ENCODE data around the gene PMPCA. TPM values are rescaled to one million over a fixed set of nuclear protein-coding genes. Genes with fewer than 3 reads are reported as not detected.

Gene PMPCA
- total RNA-seq, 1 experiment from 2014 or later = 54.9 TPM

DNA sequence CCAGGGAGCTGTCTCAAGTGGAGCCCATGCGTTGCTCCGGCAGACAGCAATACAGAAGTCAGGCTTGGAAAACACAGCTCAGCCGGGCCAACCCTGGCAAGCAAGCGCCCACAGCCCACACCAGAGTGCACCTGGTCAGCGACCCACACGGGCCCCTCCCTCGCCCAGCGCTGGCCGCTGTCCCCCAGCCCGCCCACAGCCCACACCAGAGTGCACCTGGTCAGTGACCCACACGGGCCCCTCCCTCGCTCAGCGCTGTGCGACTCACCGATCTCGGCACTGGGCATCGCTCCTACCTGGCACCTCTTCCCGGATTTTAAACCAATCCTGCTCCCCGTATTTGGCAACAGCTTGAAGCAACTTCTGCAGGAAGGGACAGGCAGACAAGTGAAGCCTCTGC lies 23.2 kb upstream of the PMPCA start:
- H3K9ac ChIP-seq (ENCODE audit: low read length) = no peak overlapping the region
- H3K4me1 ChIP-seq (ENCODE audit: insufficient read depth, low read length) = no peaks in the 10 kb centered on the region
- ChIA-PET CTCF (no interaction called here), POLR2A (ENCODE audit: unreplicated experiment) (no interaction called here)
- H3K27me3 ChIP-seq (ENCODE audit: low read length) = no peaks in the 10 kb centered on the region
- no TSS peak for BruUV-seq (replicated peaks)
- no peaks in the 10 kb centered on the region for H3K9me3 ChIP-seq (ENCODE audit: low read length)
- H3K27ac ChIP-seq (ENCODE audit: low read length) = no peak overlapping the region
- H3K4me3 ChIP-seq (ENCODE audit: low read length) = no peak overlapping the region
- intact Hi-C loops (cut with micrococcal nuclease) = no loop called here
- H3K4me2 ChIP-seq (ENCODE audit: low read length) = no peak overlapping the region
- H3K9me2 ChIP-seq (replicated peaks; ENCODE audit: low read length) = no peaks in the 10 kb centered on the region
- no peaks in the 10 kb centered on the region for H4K20me1 ChIP-seq (ENCODE audit: low read length)
- H2AFZ ChIP-seq (ENCODE audit: low read length) = no peak overlapping the region
- DNase-seq = no peak
- H3K36me3 ChIP-seq (ENCODE audit: low read depth, low read length) = peaks cover 9% of the 10 kb centered on the region; the same call in 1 of the 2 replicates
- TF ChIP-seq EZH2 (IDR thresholded peaks at IDR 0.05; ENCODE audit: low read length, unreplicated experiment) = no peak
- TF ChIP-seq, protein P1, sequence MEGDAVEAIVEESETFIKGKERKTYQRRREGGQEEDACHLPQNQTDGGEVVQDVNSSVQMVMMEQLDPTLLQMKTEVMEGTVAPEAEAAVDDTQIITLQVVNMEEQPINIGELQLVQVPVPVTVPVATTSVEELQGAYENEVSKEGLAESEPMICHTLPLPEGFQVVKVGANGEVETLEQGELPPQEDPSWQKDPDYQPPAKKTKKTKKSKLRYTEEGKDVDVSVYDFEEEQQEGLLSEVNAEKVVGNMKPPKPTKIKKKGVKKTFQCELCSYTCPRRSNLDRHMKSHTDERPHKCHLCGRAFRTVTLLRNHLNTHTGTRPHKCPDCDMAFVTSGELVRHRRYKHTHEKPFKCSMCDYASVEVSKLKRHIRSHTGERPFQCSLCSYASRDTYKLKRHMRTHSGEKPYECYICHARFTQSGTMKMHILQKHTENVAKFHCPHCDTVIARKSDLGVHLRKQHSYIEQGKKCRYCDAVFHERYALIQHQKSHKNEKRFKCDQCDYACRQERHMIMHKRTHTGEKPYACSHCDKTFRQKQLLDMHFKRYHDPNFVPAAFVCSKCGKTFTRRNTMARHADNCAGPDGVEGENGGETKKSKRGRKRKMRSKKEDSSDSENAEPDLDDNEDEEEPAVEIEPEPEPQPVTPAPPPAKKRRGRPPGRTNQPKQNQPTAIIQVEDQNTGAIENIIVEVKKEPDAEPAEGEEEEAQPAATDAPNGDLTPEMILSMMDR (conservative IDR thresholded peaks at IDR 0.05; ENCODE audit: low read depth, low read length) = no peak
- no peak for TF ChIP-seq EZH2phosphoT487 (IDR thresholded peaks at IDR 0.05; ENCODE audit: borderline replicate concordance, low read length)
- no peaks in the 10 kb centered on the region for H3K79me2 ChIP-seq (ENCODE audit: low read length)
- no peaks in the 10 kb centered on the region for H3F3A ChIP-seq (ENCODE audit: low read length, unreplicated experiment)
- ATAC-seq = no peak

DNA sequence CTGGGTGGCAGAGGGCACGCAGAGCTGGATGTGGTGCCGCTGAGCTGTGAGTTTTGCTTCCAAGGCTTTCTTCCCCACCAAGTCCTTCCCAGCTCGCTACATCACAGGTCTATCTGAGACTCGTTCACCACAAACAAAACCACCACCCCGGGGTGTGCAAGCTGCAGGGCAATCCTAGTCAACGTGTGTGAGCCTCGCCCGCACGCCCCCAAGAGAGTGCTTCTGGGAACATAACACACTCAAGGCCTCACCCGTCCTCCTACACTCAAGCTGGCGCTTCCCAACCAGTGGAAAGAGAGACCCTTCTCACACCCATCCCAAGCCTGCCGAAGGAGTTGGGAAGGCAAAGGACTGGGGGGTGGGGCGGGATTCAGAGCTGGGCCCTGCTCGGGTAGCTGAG lies 21.1 kb upstream of the PMPCA start:
- ATAC-seq = no peak
- peaks cover 13% of the 10 kb centered on the region for H3K36me3 ChIP-seq (ENCODE audit: low read depth, low read length)
- H3K9ac ChIP-seq (ENCODE audit: low read length) = no peak overlapping the region
- H3F3A ChIP-seq (ENCODE audit: low read length, unreplicated experiment) = no peaks in the 10 kb centered on the region
- H3K79me2 ChIP-seq (ENCODE audit: low read length) = no peaks in the 10 kb centered on the region
- no peak overlapping the region for H3K4me3 ChIP-seq (ENCODE audit: low read length)
- POLR2A ChIA-PET (ENCODE audit: unreplicated experiment) = no interaction called here
- no peak for DNase-seq
- intact Hi-C loops (cut with micrococcal nuclease) = no loop called here
- H3K27ac ChIP-seq (ENCODE audit: low read length) = no peak overlapping the region
- H2AFZ ChIP-seq (ENCODE audit: low read length) = no peak overlapping the region
- CTCF ChIA-PET = no interaction called here
- H3K9me3 ChIP-seq (ENCODE audit: low read length) = no peaks in the 10 kb centered on the region
- TF ChIP-seq, protein P1 (conservative IDR thresholded peaks at IDR 0.05; ENCODE audit: low read depth, low read length) = no peak
- no peak for TF ChIP-seq EZH2phosphoT487 (IDR thresholded peaks at IDR 0.05; ENCODE audit: borderline replicate concordance, low read length)
- no peak for TF ChIP-seq EZH2 (IDR thresholded peaks at IDR 0.05; ENCODE audit: low read length, unreplicated experiment)
- H3K4me2 ChIP-seq (ENCODE audit: low read length) = no peak overlapping the region
- BruUV-seq (replicated peaks) = no TSS peak
- no peaks in the 10 kb centered on the region for H3K4me1 ChIP-seq (ENCODE audit: insufficient read depth, low read length)
- no peaks in the 10 kb centered on the region for H3K9me2 ChIP-seq (replicated peaks; ENCODE audit: low read length)
- H4K20me1 ChIP-seq (ENCODE audit: low read length) = no peaks in the 10 kb centered on the region
- no peaks in the 10 kb centered on the region for H3K27me3 ChIP-seq (ENCODE audit: low read length)

DNA sequence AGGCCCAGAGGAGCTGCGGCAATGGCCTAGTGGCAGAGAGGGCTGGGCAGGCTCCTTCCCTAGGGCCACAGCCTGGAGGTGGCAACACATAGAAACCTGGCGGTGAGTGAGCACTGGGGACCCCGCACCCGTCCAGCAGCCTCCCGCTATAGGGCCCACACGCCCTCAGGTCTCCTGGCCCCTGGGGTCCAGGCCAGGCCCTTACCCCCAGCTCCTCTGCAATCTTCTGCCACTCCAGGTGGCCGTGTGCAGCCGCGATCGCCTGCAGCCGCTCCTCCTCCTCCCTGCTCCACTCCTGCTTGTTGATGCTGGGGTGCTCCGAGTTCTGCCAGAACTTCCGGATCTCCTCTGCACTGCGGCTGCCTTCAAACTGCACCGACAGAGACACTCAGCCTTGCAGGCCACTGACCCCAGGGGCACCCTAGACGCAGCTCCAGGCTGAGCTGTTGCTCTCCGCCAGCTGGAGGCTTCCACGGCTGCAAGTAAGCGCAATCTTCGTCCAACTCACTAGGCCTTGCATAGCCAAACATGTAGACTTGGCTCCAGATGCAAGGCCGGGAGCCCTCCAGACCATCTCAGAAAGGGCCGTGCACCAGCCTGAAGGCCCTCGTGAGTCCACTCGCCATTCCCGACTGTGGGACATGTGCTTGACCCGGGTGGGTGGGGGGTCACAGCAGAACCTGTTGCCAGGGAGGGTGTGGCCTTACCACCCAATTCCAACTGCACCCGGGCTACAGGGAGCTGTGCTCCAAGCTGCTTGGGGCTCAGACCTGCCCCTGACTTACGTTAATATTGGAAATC lies 18.5 kb upstream of the PMPCA start:
- CTCF ChIA-PET = no interaction called here
- DNase-seq (no peak), ATAC-seq (no peak)
- Histone ChIP-seq H3K4me3 (ENCODE audit: low read length) (no peak overlapping the region), H3K79me2 (ENCODE audit: low read length) (no peaks in the 10 kb centered on the region), H3K9ac (ENCODE audit: low read length) (no peak overlapping the region), H3K9me2 (replicated peaks; ENCODE audit: low read length) (no peaks in the 10 kb centered on the region), H3K9me3 (ENCODE audit: low read length) (no peaks in the 10 kb centered on the region), H3K4me1 (ENCODE audit: insufficient read depth, low read length) (no peaks in the 10 kb centered on the region), H3F3A (ENCODE audit: low read length, unreplicated experiment) (no peaks in the 10 kb centered on the region), H3K36me3 (ENCODE audit: low read depth, low read length) (peaks cover 10% of the 10 kb centered on the region), H3K27ac (ENCODE audit: low read length) (no peak overlapping the region), H3K27me3 (ENCODE audit: low read length) (no peaks in the 10 kb centered on the region), H2AFZ (ENCODE audit: low read length) (no peak overlapping the region), H3K4me2 (ENCODE audit: low read length) (no peak overlapping the region), H4K20me1 (ENCODE audit: low read length) (no peaks in the 10 kb centered on the region)
- intact Hi-C loops (cut with micrococcal nuclease) = no loop called here
- no TSS peak for BruUV-seq (replicated peaks)
- TF ChIP-seq EZH2phosphoT487 (IDR thresholded peaks at IDR 0.05; ENCODE audit: borderline replicate concordance, low read length) (no peak), EZH2 (IDR thresholded peaks at IDR 0.05; ENCODE audit: low read length, unreplicated experiment) (no peak)
- TF ChIP-seq, protein P1 (conservative IDR thresholded peaks at IDR 0.05; ENCODE audit: low read depth, low read length) = no peak
- POLR2A ChIA-PET (ENCODE audit: unreplicated experiment) = no interaction called here
